Suppressor macrophage treated with lipopolysaccharide for 1 hour (primary cell): ENCODE results near the gene VMP1.
A peak's percentile ranks its signal among the peaks of the same experiment; 100 is the strongest.
"Not testable (repeated sequence)": the region's sequence is repeated elsewhere in the genome, so short reads cannot be mapped to it uniquely, and the experiment has no call there.

Experiments
- DNase-seq, 3 donors: peaks; one replicate each; pipeline ENCODE4 v3.0.0-alpha.2; 2020 to 2022

The VMP1 gene

DNA sequence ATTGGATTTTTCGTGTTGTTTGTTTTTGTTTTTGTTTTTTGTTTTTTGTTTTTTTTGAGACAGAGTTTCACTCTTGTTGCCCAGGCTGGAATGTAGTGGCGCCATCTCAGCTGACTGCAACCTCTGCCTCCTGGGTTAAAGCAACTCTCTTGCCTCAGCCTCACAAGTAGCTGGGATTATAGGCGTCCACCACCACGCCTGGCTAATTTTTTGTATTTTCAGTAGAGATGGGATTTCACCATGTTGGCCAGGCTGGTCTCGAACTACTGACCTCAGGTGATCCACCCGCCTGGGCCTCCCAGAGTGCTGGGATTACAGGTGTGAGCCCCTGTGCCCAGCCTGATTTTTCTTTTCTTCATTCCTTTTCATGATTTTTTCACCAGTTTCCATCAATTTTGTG lies 73.1 kb downstream of the VMP1 start:
- not testable (repeated sequence) for DNase-seq

DNA sequence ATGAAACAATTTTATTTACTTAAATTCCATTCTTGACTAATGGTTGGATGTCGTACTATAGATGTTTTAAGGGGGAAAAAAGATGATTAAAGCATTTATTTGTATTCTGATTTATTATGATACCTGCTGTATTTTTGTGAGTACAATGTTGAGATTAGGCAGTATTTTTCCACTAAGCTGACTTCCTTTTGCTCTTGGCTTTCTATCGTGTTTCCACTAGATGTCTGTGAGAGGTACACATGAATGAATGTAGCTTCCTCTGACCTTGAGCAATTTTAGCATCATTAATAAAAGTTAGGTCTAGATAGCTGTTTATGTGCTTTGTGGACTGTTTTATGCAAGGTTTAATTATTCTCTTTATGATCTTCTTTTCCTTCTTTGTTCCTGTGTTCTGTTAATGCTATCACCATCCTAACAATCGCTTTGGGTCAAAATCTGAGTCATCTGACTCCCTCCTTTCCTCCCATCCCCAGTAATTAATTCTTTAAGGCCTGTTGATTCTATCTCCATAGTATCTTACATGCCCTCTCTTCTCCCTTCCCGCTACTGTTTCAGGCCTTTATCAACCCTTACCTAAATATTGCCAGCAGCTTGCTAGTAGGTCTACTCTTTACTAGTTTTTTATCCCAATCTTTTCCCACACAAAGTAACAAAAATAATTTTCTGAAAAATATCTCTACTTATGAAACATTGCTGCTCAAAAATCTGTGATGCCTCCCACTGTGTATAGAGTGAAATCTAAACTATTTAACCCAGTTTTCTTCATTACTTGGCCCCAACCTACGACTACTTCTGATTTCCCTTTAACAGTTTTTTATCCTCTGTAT lies 76.0 kb downstream of the VMP1 start:
- no peak for DNase-seq

DNA sequence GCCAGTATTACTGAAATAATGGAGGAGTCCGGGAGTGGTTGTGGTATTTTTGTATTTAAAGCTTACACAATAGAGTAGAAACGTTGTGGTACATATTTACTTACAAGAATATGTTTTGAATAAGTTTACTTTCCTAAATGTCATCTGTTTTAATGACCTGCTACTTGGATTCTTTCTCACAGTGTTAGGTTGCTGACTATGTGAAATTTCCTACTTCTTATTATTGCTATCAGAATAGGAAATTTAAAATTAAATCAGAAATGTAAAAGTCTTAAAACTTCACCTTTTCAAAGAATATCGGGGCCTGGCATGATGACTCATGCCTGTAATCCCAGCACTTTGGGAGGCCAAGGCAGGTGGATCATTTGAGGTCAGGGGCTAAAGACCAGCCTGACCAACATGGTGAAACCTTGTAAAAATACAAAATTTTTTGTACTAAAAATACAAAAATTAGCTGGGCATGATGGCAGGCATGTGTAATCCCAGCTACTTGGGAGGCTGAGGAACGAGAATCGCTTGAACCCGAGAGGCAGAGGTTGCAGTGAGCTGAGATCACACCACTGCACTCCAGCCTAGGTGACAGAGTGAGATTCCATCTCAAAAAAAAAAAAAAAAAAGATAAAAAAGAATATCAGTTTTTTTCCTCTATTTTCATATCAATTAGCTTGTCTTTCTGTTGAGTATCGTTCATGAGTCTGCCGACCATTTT lies 77.8 kb downstream of the VMP1 start:
- DNase-seq, result no peak

DNA sequence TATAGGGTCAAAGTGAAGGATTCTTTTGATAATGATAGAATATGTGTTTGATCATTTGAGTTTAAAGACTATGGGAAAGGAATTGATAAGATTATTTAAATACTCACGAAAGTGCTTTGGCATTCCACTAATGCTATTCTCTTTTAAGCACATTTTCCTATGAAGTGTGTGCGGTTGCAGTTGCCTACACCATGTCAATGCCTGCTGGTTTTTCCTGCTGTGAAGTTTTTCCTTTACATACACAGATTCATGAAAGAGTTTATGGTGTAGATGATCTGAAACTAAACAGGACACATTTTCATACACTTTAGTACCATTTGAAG lies 78.7 kb downstream of the VMP1 start:
- no peak for DNase-seq

DNA sequence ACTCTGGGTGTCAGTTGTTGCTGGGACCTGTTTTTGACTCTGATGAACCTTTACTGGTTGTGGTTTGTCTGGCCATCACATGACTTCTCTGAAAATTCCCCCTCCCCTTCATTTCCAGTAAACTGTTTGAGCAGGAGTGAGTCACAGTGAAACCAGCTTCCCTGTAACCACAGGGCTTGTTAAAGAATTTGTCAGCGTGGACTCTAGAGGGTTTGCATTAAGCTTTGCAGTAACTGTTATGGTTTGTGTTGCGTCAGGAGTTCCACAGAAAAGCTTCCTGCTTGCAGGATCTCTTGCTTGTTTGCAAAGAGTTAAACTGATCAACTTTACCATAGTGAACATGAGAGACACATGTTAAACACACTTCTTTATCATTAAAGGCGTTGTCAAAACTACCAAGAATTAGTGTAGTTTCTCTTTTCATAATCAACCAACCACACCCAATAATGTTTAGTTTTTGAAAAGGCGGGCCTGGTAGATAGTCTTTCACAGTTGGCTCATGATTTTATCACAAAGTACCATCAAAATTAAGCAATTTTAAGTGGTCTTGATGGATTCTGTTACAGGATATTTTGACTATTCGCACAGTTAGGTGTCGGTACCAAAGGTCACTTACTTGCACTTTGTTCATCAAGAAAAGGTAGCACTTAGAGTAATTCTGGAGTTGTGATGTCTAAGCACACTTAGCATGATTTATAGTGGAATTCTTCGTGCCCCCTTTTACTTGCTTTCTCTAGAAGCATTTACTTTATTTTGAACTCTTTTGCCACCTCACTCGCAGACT lies 79.3 kb downstream of the VMP1 start:
- peak; percentile 93 to 99 (median 98) for DNase-seq

DNA sequence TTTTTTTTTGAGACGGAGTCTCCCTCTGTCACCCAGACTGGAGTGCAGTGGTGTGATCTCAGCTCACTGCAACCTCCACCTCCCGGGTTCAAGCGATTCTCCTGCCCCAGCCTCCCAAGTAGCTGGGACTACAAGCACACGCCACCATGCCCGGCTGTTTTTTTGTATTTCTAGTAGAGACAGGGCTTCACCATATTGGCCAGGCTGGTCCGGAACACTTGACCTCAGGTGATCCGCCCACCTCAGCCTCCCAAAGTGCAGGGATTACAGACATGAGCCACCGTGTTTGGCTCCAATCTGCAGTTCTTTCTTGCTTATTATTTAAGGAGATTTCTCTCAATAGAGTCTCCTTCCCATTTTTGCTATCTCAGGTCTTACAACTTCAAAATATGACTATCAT lies 82.4 kb downstream of the VMP1 start:
- not testable (repeated sequence) for DNase-seq

DNA sequence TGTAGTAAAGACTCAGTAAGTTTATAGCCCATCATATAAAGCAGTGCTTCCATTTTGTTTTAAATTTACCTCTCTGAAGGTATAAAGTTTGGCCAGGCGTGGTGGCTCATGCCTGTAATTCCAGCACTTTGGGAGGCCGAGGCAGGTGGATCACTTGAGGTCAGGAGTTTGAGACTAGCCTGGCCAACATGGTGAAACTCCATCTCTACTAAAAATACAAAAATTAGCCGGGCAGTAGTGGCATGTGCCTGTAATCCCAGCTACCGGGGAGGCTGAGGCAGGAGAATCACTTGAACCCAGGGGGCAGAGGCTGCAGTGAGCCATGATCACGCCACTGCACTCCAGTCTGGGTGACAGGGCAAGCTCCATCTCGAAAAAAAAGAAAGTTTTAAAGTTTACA lies 83.0 kb downstream of the VMP1 start:
- not testable (repeated sequence) for DNase-seq

DNA sequence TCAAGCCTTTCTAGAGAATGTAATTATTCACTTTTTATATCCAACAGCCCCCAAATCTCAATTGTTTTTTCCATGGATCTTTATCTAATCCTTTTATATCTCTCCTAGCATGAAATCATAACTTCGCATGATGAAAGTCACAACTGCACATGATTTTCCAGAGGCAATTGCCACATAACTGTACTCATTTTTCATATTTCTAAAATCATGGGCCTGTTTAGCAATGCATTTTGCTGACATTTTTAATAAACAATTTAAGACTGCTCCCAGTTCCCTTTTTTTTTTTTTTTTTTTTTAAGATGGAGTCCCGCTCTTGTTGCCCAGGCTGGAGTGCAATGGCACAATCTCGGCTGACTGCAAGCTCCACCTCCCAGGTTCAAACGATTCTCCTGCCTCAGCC lies 83.5 kb downstream of the VMP1 start:
- DNase-seq, result peak; percentile 64 to 96 (median 90)

DNA sequence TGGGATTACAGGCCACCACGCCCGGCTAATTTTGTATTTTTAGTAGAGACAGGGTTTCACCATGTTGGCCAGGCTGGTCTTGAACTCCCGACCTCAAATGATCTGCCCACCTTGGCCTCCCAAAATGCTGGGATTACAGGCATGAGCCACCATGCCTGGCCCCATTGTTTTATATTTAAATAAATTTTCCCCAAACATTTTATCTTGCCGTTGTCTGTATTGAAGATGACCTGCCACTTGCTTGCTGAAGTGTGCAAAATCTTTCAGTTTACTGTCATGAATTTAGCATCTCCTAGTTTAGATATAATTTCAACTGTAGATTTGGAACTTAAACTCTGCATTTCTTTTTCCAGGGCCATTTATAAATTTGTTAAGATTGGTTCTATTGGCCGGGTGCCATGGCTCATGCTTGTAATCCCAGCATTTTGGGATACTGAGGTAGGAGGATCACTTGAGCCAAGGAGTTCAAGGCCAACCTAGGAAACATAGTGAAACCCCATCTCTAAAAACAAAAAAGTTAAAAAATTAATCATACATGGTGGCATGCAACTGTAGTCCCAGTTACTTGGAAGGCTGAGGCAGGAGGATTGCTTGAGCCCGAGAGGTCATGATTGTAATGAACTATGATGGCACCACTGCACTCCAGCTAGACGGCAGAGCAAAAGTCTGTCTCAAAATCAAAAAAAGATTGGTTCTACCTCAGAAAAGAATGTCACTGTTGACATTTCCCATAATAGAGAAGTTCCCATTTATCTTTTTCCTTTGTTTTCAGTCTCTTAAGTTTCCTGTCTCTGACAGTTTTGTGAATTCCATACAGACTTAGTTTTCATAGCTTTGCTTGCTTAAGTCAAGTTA lies 84.4 kb downstream of the VMP1 start:
- peak in 1 of 3 donors; percentile 76 for DNase-seq

DNA sequence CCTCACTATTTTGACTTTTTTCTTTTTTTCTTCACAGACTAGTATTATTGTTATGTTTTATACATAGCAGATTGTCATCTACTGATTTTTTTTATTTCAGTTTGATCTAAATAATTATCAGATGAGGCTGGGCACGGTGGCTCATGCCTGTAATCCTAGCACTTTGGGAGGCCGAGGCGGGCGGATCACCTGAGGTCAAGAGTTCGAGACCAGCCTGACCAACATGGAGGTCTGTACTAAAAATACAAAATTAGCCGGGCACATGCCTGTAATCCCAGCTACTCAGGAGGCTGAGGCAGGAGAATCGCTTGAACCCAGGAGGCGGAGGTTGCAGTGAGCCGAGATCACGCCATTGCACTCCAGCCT lies 85.0 kb downstream of the VMP1 start:
- not testable (repeated sequence) for DNase-seq

DNA sequence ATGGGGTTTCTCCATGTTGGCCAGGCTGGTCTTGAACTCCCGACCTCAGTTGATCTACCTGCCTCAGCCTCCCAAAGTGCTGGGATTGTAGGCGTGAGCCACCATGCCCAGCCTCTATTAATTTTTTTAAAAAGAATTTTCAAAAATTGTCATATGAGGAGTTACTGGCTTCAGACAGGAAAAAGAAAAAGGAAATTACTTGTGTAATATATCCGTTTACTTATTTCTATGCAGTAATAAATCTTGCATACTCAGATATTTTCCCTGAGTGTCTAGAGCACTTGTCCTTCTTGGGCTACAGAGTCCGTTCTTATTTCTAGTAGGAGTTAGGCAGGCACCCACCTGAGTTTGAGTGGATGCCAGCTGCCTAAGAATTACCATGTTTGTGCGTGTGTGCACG lies 85.8 kb downstream of the VMP1 start:
- peak in 2 of 3 donors; percentile 64 to 72 for DNase-seq

DNA sequence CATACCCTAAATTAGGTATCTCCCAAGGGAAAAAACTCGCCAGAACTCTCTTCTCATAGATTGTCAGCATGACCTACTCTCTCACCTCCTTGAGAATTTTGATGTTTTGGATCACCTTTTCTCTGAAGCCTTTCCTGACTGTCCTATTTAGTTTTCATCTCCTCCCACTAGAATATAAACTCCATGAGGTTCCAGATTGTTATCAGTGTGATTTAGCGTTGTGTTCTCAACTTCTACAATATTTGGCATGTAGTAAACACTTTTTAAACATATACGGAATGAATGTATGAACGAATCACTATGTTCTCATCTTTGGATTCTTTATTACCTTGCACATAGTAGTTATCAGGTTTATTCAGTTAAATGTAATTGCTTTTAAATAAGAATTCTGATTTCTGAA lies 88.7 kb downstream of the VMP1 start:
- DNase-seq, result no peak

DNA sequence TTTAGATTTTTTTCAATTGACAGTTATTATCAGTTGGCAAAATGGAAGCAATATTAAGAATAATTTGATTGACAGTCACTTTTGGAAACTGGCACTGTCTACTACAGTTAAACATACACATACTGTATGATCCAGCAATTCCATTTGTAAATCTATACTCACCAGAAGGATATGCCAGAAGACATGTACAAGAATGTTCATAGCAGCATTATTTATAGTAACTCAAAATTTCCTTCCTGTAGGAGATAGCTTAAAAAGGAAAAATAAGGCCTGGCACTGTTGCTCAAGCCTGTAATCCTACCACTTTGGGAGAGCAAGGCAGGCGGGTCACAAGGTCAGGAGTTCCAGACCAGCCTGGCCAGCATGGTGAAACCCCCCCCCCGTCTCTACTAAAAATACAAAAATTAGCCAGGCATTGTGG lies 89.3 kb downstream of the VMP1 start:
- no peak for DNase-seq

DNA sequence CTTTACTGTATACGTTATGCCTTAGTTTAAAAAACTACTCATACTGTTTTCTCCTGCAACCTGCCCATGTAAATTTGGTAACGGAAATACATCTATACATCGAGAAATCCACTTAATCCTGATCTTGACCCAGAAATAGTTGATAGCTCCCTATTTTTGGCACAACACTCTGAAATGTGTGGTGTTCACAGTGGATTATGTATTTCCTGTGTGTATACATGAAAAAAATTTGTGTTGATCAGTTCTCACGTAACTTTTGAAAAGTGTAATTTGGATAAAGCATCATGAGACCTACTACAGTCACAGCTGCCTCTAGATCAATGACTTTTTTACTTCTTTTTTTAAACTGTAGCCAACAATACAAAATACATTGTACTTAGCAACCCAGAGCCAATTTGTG lies 90.7 kb downstream of the VMP1 start:
- DNase-seq, result no peak

DNA sequence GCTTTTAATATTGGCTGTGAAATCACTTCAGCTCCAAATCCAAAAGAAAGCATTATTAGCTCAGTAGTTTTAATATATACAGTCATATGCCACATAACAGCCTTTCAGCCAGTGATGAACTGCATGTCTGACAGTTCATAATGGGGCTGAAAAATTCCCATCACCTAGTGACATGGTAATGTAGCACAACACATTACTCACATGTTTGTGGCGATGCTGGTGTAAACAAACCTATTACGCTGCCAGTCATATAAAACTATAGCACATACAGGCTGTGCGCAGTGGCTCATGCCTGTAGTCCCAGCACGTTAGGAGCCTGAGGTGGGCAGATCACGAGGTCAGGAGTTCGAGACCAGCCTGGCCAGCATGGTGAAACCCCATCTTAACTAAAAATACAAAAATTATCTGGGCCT lies 93.1 kb downstream of the VMP1 start:
- peak; percentile 53 to 67 (median 64) for DNase-seq

DNA sequence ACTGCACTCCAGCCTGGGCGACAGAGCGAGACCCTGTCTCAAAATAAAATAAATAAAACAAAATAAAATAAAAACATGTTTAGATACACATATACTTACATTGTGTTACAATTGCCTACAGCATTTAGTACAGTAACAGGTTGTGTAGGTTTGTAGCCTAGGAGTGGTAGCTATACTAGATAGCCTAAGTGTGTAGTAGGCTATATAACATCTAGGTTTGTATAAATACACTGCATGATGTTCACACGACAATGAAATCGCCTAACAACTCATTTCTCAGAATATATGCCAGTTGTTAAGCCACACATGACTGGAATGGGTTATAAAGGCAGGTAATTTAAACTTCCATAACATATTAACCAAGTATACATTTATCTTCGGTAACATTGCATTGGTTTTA lies 94.7 kb downstream of the VMP1 start:
- DNase-seq, result no peak

DNA sequence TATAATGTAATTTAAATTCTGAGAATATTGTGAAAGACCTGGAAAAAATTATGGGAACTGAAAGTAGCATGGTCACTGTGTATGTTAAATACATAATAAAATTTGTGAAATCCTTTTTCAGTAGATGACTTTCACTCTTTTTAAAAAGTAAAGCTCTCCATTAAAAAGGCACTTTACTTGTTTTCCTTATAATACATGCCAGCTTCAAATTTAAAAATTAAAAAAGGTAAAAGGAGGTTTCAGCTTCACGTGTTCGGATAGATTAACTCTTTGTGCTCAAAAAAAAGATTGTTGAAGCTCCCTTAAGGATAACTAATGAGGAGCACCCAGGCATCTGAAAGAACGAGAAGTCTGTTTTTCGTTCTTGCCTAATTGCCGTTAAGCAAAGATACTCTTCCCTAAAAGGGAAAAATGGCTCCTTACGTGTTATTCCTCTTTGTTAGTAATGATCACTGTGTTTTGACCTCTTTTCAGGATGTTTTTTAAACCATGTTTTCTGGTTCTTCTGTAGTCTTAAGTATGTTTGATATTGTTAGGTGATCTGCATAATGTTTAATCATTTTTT lies 97.5 kb downstream of the VMP1 start:
- peak; percentile 74 to 89 (median 85) for DNase-seq

DNA sequence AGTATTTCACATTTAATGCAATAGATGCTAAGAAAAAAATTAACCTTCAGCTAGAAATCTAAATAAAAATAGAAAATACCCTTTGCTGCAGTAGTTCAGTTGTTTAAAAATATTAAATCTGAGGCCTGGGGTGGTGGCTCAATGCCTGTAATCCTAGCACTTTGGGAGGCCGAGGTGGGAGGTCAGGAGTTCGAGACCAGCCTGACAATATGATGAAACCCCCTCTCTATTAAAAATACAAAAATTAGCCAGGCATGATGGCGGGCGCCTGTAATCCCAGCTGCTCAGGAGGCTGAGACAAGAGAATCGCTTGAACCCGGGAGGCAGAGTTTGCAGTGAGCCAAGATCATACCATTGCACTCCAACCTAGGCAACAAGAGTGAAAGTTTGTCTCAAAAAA lies 98.9 kb downstream of the VMP1 start:
- not testable (repeated sequence) for DNase-seq

DNA sequence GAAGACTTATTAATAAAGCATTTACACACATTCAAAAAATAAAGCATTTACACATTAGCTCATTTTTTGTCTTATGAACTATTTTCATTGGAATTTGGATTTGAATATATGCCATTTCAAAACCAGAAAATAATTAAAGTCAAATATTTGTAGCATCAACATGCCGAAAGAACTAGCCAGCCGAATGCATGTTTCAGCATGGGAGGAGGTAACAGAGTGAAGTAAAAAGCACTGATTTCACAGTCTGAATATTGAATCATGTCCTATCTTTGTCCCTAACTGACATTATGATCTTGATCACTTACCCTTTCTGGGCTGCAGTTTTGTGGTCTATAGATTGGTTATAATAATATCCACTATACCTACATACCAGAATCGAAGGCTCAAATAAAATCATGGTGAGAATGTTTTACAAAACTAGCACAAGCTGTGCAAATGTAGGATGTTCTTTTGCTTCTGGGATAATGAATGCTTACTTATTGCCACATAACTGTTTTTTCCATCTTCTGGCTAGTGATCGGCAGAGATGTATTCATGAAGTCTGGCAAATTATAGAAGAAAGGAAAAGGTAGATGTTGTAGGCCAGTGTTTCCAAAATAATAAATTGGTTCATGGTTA lies 100.5 kb downstream of the VMP1 start:
- peak in 1 of 3 donors; percentile 16 for DNase-seq

DNA sequence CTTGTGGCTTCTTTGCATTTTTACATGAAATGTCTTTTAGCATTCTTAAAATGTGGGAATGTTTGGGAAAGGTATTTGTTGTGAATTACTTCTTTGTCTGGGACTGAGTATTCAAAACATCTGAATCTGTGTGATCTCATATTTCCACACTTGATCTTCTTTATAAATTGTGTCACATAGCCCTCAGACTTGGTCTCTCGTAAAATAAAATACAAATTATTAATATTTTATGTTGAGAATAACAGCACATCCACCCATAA lies 103.4 kb downstream of the VMP1 start:
- DNase-seq, result no peak

DNA sequence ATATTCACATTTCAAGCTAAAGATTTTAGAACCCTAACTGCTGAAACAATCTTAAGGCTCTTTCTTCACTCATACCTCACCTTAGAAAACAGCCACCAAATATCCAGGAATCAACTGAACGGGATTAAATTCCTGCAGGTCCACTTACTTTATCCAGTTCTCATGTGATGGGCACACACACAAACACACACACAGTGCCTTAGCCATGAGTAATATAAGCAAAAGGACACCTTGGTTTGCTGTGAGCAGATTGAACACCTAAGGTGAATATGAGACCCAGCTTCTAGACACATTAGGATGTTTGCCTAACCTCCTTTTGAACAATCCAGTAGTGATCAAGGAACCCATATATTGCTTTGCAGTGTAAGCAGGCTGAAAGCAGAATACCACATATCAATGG lies 103.8 kb downstream of the VMP1 start:
- DNase-seq, result no peak

DNA sequence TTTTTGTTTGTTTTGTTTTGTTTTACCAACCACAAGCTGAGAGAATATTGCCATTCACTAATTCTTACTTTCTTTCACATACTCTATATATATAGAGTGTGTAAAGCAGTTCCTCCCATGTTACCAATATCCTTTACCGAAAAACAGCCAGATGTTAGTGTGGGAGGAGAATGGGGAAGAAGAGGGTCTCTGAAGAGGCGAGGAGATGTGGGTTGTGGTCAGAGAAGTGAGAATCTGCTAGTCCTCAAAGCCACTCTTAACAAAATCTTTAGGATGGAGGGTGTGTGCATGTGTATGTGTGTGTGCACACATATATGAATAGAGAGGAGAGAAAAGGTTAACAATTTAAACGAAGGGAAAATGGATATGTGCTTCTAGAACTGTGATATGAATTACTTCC lies 104.7 kb downstream of the VMP1 start:
- DNase-seq, result peak in 2 of 3 donors; percentile 46 to 59
